HG02884 (cell line): ENCODE results near the gene PLCG1.

ENCODE experiments used
- ATAC-seq: cut with Tn5 transposase; IDR thresholded peaks from one replicate; pipeline ENCODE4 v1.9.1; 2021; ENCODE audit warnings: mild to moderate bottlenecking, moderate library complexity; ENCODE audit not compliant: unreplicated experiment

PLCG1 gene

GRCh38 chr20:41202426-41202825, 65.1 kb downstream of the PLCG1 start:
- ATAC-seq = no peak

GRCh38 chr20:41203660-41204059, 66.3 kb downstream of the PLCG1 start:
- no peak for ATAC-seq

GRCh38 chr20:41204304-41205265, 67.2 kb downstream of the PLCG1 start:
- no peak for ATAC-seq

- ATAC-seq = no peak
Observed at GRCh38 chr20:41205313-41205712, 68.0 kb downstream of the PLCG1 start.

GRCh38 chr20:41213150-41213820, 75.9 kb downstream of the PLCG1 start:
- ATAC-seq = no peak

GRCh38 chr20:41214202-41214601, 76.9 kb downstream of the PLCG1 start:
- ATAC-seq = no peak

GRCh38 chr20:41214666-41215065, 77.3 kb downstream of the PLCG1 start:
- ATAC-seq = no peak

GRCh38 chr20:41217422-41217821, 80.1 kb downstream of the PLCG1 start:
- ATAC-seq = no peak

- no peak for ATAC-seq
Observed at GRCh38 chr20:41218466-41218865, 81.1 kb downstream of the PLCG1 start.

GRCh38 chr20:41219824-41220223, 82.5 kb downstream of the PLCG1 start:
- no peak for ATAC-seq

GRCh38 chr20:41221614-41222218, 84.4 kb downstream of the PLCG1 start:
- no peak for ATAC-seq

- no peak for ATAC-seq
Observed at GRCh38 chr20:41222296-41222695, 85.0 kb downstream of the PLCG1 start.

GRCh38 chr20:41222703-41223102, 85.4 kb downstream of the PLCG1 start:
- no peak for ATAC-seq

- ATAC-seq = no peak
Observed at GRCh38 chr20:41223112-41223511, 85.8 kb downstream of the PLCG1 start.

- no peak for ATAC-seq
Observed at GRCh38 chr20:41224281-41224680, 86.9 kb downstream of the PLCG1 start.

GRCh38 chr20:41225091-41225490, 87.7 kb downstream of the PLCG1 start:
- no peak for ATAC-seq

- no peak for ATAC-seq
Observed at GRCh38 chr20:41226426-41226825, 89.1 kb downstream of the PLCG1 start.
